H1 (cell line): ENCODE measurements around the gene VWA2. TPM values are rescaled to one million over a fixed set of nuclear protein-coding genes. Genes with fewer than 3 reads are reported as not detected.

Experiments used
- CTCF ChIA-PET: fragments of 300-600 bp; sonication (Branson Sonifier 250); formaldehyde crosslinking; loops from one replicate; lab custom pipeline; 2021; ENCODE audit not compliant: partially characterized antibody; lab: Charles Lee
- POLR2A ChIA-PET: fragments of 300-600 bp; sonication (Branson Sonifier 250); formaldehyde crosslinking; loops from one replicate; lab custom pipeline; 2021; ENCODE audit warnings: inconsistent platforms; ENCODE audit not compliant: partially characterized antibody; lab: Charles Lee
- DNase-seq, 2 experiments: peaks; one replicate each; pipeline versions ENCODE4 v3.0.0 to v3.0.0-alpha.2; 2010 to 2022; ENCODE audit warnings: low spot score in 2 of 2, low read depth in 1 of 2, mixed read lengths in 1 of 2
- FAIRE-seq: peaks from 2 replicates; lab custom pipeline; 2011; peaks lifted over from hg19 to GRCh38; lab: Jason Lieb, UNC
- H2AFZ ChIP-seq: 2 replicates; pipeline ENCODE4 v1.8.1; 2012; ENCODE audit warnings: low read length, inconsistent platforms
- H2AK5ac ChIP-seq: 2 replicates; pipeline ENCODE4 v1.6.1; 2013; ENCODE audit warnings: low read depth, low read length
- H2BK120ac ChIP-seq: replicated peaks from 2 replicates; pipeline ENCODE3; 2013; ENCODE audit warnings: low read depth, low read length, inconsistent platforms
- H2BK12ac ChIP-seq: 2 replicates; pipeline ENCODE4 v1.6.1; 2013; ENCODE audit warnings: low read depth, low read length
- H2BK15ac ChIP-seq: 2 replicates; pipeline ENCODE4 v1.6.1; 2013; ENCODE audit warnings: low read length
- H2BK20ac ChIP-seq: 2 replicates; pipeline ENCODE4 v1.6.1; 2013; ENCODE audit warnings: low read length
- H2BK5ac ChIP-seq: 2 replicates; pipeline ENCODE4 v1.6.1; 2013; ENCODE audit warnings: low read depth, low read length
- H3K14ac ChIP-seq: 2 replicates; pipeline ENCODE4 v1.6.1; 2013; ENCODE audit warnings: inconsistent platforms; ENCODE audit not compliant: insufficient read length
- H3K18ac ChIP-seq: 2 replicates; pipeline ENCODE4 v1.6.1; 2013; ENCODE audit warnings: low read length; ENCODE audit errors: extremely low read depth
- H3K23ac ChIP-seq: 2 replicates; pipeline ENCODE4 v1.6.1; 2013; ENCODE audit warnings: inconsistent platforms; ENCODE audit not compliant: insufficient read length
- H3K23me2 ChIP-seq: 2 replicates; pipeline ENCODE4 v1.6.1; 2013; ENCODE audit warnings: low read depth, low read length
- H3K27ac ChIP-seq: 2 replicates; pipeline ENCODE4 v1.6.1; 2011; ENCODE audit warnings: low read depth, low read length, inconsistent platforms
- H3K27me3 ChIP-seq, 4 experiments: replicated peaks in 1 of 4; 1 replicate in 1 of 4; 2 replicates in 3 of 4; pipeline versions ENCODE4 v1.6.1 to v1.8.1; 2011 to 2013; ENCODE audit warnings: low read length in 3 of 4, mild to moderate bottlenecking in 3 of 4, inconsistent platforms in 2 of 4, mixed read lengths in 2 of 4, moderate library complexity in 1 of 4; ENCODE audit not compliant: control insufficient read depth in 3 of 4, insufficient read depth in 3 of 4; ENCODE audit errors: extremely low read depth in 1 of 4
- H3K36me3 ChIP-seq, 4 experiments: 2 replicates each; pipeline versions ENCODE4 v1.6.1 to v1.8.1; 2011 to 2013; ENCODE audit warnings: mild to moderate bottlenecking in 4 of 4, low read length in 3 of 4, moderate library complexity in 2 of 4, control low read depth in 1 of 4, inconsistent platforms in 1 of 4; ENCODE audit not compliant: insufficient read depth in 4 of 4, control insufficient read depth in 2 of 4
- H3K4ac ChIP-seq: replicated peaks from 2 replicates; pipeline ENCODE3; 2013; ENCODE audit warnings: low read length, low read depth, mixed read lengths, inconsistent platforms; ENCODE audit not compliant: insufficient read length
- H3K4me1 ChIP-seq, 4 experiments: replicated peaks in 1 of 4; 1 replicate in 1 of 4; 2 replicates in 3 of 4; pipeline versions ENCODE4 v1.6.1 to v1.8.1; 2011 to 2013; ENCODE audit warnings: low read length in 3 of 4, inconsistent platforms in 2 of 4, mixed read lengths in 1 of 4; ENCODE audit not compliant: insufficient read depth in 4 of 4, control insufficient read depth in 3 of 4
- H3K4me2 ChIP-seq, 2 experiments: 2 replicates each; pipeline versions ENCODE4 v1.6.1 to v1.8.1; 2011 to 2013; ENCODE audit warnings: low read depth in 2 of 2, low read length in 2 of 2, control low read depth in 1 of 2, inconsistent platforms in 1 of 2, mild to moderate bottlenecking in 1 of 2; ENCODE audit not compliant: insufficient read depth in 1 of 2
- H3K4me3 ChIP-seq, 4 experiments: fragments of 200-600, 300-600 bp in 1 of 4; sonication (generic), shearing (Covaris generic), sonication (Bioruptor Twin) in 1 of 4; 2 replicates each; pipeline versions ENCODE4 v1.5.1 to v1.8.1; 2011 to 2016; ENCODE audit warnings: low read length in 4 of 4, low read depth in 3 of 4, control low read depth in 2 of 4, inconsistent platforms in 2 of 4, mild to moderate bottlenecking in 2 of 4, mixed read lengths in 1 of 4, moderate library complexity in 1 of 4; ENCODE audit not compliant: insufficient read depth in 2 of 4; ENCODE audit errors: extremely low read depth in 1 of 4
- H3K56ac ChIP-seq: replicated peaks from 2 replicates; pipeline ENCODE3; 2013; ENCODE audit warnings: low read depth, mild to moderate bottlenecking, mixed read lengths, low read length, inconsistent platforms; ENCODE audit not compliant: insufficient read length
- H3K79me1 ChIP-seq: 2 replicates; pipeline ENCODE4 v1.6.1; 2013; ENCODE audit warnings: low read depth, low read length, control low read depth
- H3K79me2 ChIP-seq, 2 experiments: 2 replicates each; pipeline versions ENCODE4 v1.6.1 to v1.8.1; 2012 to 2013; ENCODE audit warnings: low read length in 2 of 2, mild to moderate bottlenecking in 2 of 2, inconsistent platforms in 1 of 2; ENCODE audit not compliant: insufficient read depth in 2 of 2, control insufficient read depth in 1 of 2
- H3K9ac ChIP-seq, 4 experiments: replicated peaks in 1 of 4; 1 replicate in 1 of 4; 2 replicates in 3 of 4; pipeline versions ENCODE4 v1.6.1 to v1.8.1; 2011 to 2013; ENCODE audit warnings: low read depth in 3 of 4, low read length in 3 of 4, control low read depth in 2 of 4, mild to moderate bottlenecking in 2 of 4, moderate library complexity in 2 of 4, inconsistent platforms in 1 of 4; ENCODE audit errors: extremely low read depth in 1 of 4
- H3K9me3 ChIP-seq, 2 experiments: 2 replicates each; pipeline versions ENCODE4 v1.6.1 to v1.8.1; 2012 to 2013; ENCODE audit warnings: mild to moderate bottlenecking in 2 of 2, moderate library complexity in 2 of 2, control low read depth in 1 of 2, inconsistent platforms in 1 of 2, low read depth in 1 of 2, low read length in 1 of 2, mixed read lengths in 1 of 2; ENCODE audit not compliant: insufficient read depth in 2 of 2
- H4K20me1 ChIP-seq, 2 experiments: replicated peaks in 1 of 2; 2 replicates each; pipeline versions ENCODE3 to v1.8.1; 2011 to 2013; ENCODE audit warnings: inconsistent platforms in 2 of 2, low read length in 2 of 2, mild to moderate bottlenecking in 1 of 2; ENCODE audit not compliant: insufficient read depth in 2 of 2, control insufficient read depth in 1 of 2
- H4K5ac ChIP-seq: 2 replicates; pipeline ENCODE4 v1.6.1; 2013; ENCODE audit warnings: low read length, low read depth, mixed read lengths, inconsistent platforms; ENCODE audit not compliant: insufficient read length
- H4K8ac ChIP-seq: 2 replicates; pipeline ENCODE4 v1.8.0; 2013; ENCODE audit warnings: mild to moderate bottlenecking, moderate library complexity, low read length, inconsistent platforms; ENCODE audit not compliant: insufficient read depth; ENCODE audit errors: extremely low read depth
- H4K91ac ChIP-seq: replicated peaks from 2 replicates; pipeline ENCODE3; 2013; ENCODE audit warnings: low read length, mixed read lengths, inconsistent platforms; ENCODE audit not compliant: insufficient read length
- BACH1 ChIP-seq: IDR thresholded peaks from 2 replicates; pipeline ENCODE4 v1.6.1; 2012; ENCODE audit warnings: low read length, improper control_type of control experiment
- BRCA1 ChIP-seq: IDR thresholded peaks from 2 replicates; pipeline ENCODE4 v1.6.1; 2012; ENCODE audit warnings: low read depth, low read length, improper control_type of control experiment
- CEBPB ChIP-seq: IDR thresholded peaks from 2 replicates; pipeline ENCODE4 v1.6.1; 2012; ENCODE audit warnings: low read depth, low read length
- FOSL1 ChIP-seq: IDR thresholded peaks from 2 replicates; pipeline ENCODE4 v1.6.1; 2011; ENCODE audit warnings: mild to moderate bottlenecking, low read depth, low read length, moderate library complexity; ENCODE audit not compliant: insufficient read depth
- MAFK ChIP-seq: IDR thresholded peaks from 2 replicates; pipeline ENCODE4 v1.6.1; 2012; ENCODE audit warnings: low read depth, mild to moderate bottlenecking, improper control_type of control experiment, low read length
- NRF1 ChIP-seq: IDR thresholded peaks from 2 replicates; pipeline ENCODE4 v1.6.1; 2011; ENCODE audit warnings: mild to moderate bottlenecking, low read depth, low read length, improper control_type of control experiment
- RNF2 ChIP-seq: fragments of 200-900, 300-1000 bp; sonication (generic); IDR thresholded peaks from 2 replicates; pipeline ENCODE4 v1.7.1; 2016; ENCODE audit warnings: borderline replicate concordance, low read depth, mild to moderate bottlenecking, antibody characterized with exemption, low read length; ENCODE audit not compliant: poor library complexity, severe bottlenecking; ENCODE audit errors: missing control alignments
- SUZ12 ChIP-seq: fragments of 200-600 bp; sonication (generic); IDR thresholded peaks from 2 replicates; pipeline ENCODE4 v1.6.1; 2012; ENCODE audit warnings: mild to moderate bottlenecking, inconsistent platforms, low read length, moderate library complexity, mixed read lengths
- TEAD4 ChIP-seq: IDR thresholded peaks from 2 replicates; pipeline ENCODE4 v1.6.1; 2012; ENCODE audit warnings: low read depth, low read length, inconsistent platforms, mixed read lengths
- WGBS, 2 experiments: shearing (Covaris generic) in 1 of 2; methylation state at CpG; one replicate each; pipeline versions ENCODE4 v1.1.6 to v1.1.7; 2013 to 2015; ENCODE audit warnings: low lambda C conversion rate in 2 of 2, mixed read lengths in 2 of 2, inconsistent platforms in 1 of 2, low coverage in 1 of 2, missing lambda C conversion rate in 1 of 2; ENCODE audit not compliant: insufficient replicate concordance in 2 of 2, insufficient coverage in 1 of 2, insufficient read length in 1 of 2; ENCODE audit errors: extremely low coverage in 1 of 2, missing lambda C conversion rate in 1 of 2; 5-methylcytosine and 5-hydroxymethylcytosine counted together
- polyA plus RNA-seq, 7 experiments: library from polyadenylated mRNA; depleted of rRNA in 3 of 7; stranded (reverse) in 5 of 7; unstranded in 2 of 7; fragments of >200 nt in 5 of 7; fragments of 200-250 nt in 2 of 7; gene quantifications; 1 replicate in 5 of 7; 2 replicates in 1 of 7; 4 replicates in 1 of 7; pipeline versions ENCODE4 v1.2.1 to v1.2.3, GENCODE V29; 2011 to 2013; ENCODE audit warnings: missing spikeins in 2 of 7, mixed read lengths in 2 of 7
- total RNA-seq: library from RNA; stranded (reverse); fragmentation: NEBNext Ultra II Directional; extraction: Animal tissue kit (Norgen Biotek cat#: 25700); gene quantifications from 2 replicates; pipeline ENCODE4 v1.2.1, GENCODE V29; 2021
- TF ChIP-seq, protein P1 (sequence below), 3 experiments: IDR thresholded peaks; 1 replicate in 2 of 3; 2 replicates in 1 of 3; pipeline versions ENCODE4 v1.5.1 to v1.6.1; 2011; ENCODE audit warnings: low read length in 3 of 3, mild to moderate bottlenecking in 3 of 3, inconsistent platforms in 2 of 3, low read depth in 1 of 3, moderate library complexity in 1 of 3; ENCODE audit not compliant: insufficient read depth in 1 of 3; ENCODE audit errors: control extremely low read depth in 1 of 3
- TF ChIP-seq, protein P2 (sequence below): IDR thresholded peaks from 2 replicates; pipeline ENCODE4 v1.6.1; 2011; ENCODE audit warnings: low read length, improper control_type of control experiment

The VWA2 gene
- total and polyA plus RNA-seq, 2 of the 8 experiments (the other 6 are each of a cell fraction or from before 2014, with no cell fraction given) = 2.8 to 2.9 TPM

DNA sequence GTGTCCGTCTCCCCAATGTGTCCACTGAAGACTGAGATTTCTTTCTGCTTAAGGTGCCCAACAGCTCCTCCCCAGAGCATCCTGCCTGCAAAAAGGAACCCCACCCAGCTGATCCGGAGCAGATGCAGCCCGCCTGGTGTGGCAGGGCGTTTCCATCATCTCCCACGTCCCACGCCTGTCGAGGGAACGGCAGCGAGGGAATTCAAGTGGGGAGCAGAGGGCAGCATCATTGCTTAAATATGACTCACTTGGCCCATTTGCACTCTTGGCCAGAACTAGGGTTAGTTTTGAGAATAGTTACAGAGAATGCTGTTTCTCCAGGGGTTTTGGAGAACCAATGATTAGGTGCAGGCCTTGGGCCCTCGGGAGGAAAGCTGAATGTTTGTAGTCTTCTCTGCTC lies 20.8 kb downstream of the VWA2 start:
- Histone ChIP-seq H2BK20ac (no peak overlapping the region), H3K27ac (no peak overlapping the region), H3K4ac (no peak overlapping the region), H4K20me1 (no peaks in the 10 kb centered on the region), H2BK15ac (no peak overlapping the region), H4K5ac (no peak overlapping the region), H2BK5ac (no peak overlapping the region), H3K23me2 (no peaks in the 10 kb centered on the region), H3K4me2 (no peak overlapping the region), H3K36me3 (no peaks in the 10 kb centered on the region), H3K4me3 (no peak overlapping the region), H3K23ac (no peak overlapping the region), H2AFZ (no peak overlapping the region), H3K9ac (no peak overlapping the region), H3K14ac (no peak overlapping the region), H3K79me2 (no peaks in the 10 kb centered on the region), H2AK5ac (no peak overlapping the region), H3K9me3 (no peaks in the 10 kb centered on the region), H4K8ac (no peak overlapping the region), H2BK120ac (no peak overlapping the region), H4K91ac (no peak overlapping the region), H3K56ac (no peak overlapping the region), H3K18ac (no peak overlapping the region), H3K4me1 (no peaks in the 10 kb centered on the region), H3K27me3 (no peaks in the 10 kb centered on the region), H3K79me1 (no peaks in the 10 kb centered on the region; the same call in 1 of the 2 replicates), H2BK12ac (no peak overlapping the region)
- FAIRE-seq (no peak), DNase-seq (no peak)
- 97% methylated on average over 10 of the region's 10 CpGs; no CpG with 5 or more reads in 1 of the 2 experiments for WGBS, 2 experiments
- ChIA-PET CTCF (interaction anchor here (1.0 to 1.9 kb wide), 3 partner anchors 10 to 461 kb away, joined by 3 to 7 read pairs (median 4); no protein-coding TSS in a partner anchor), POLR2A (no interaction called here)
- TF ChIP-seq MAFK (no peak), RNF2 (no peak), SUZ12 (no peak), FOSL1 (no peak), NRF1 (no peak), CEBPB (no peak), TEAD4 (no peak), BRCA1 (no peak), BACH1 (no peak)
- TF ChIP-seq, protein P1, sequence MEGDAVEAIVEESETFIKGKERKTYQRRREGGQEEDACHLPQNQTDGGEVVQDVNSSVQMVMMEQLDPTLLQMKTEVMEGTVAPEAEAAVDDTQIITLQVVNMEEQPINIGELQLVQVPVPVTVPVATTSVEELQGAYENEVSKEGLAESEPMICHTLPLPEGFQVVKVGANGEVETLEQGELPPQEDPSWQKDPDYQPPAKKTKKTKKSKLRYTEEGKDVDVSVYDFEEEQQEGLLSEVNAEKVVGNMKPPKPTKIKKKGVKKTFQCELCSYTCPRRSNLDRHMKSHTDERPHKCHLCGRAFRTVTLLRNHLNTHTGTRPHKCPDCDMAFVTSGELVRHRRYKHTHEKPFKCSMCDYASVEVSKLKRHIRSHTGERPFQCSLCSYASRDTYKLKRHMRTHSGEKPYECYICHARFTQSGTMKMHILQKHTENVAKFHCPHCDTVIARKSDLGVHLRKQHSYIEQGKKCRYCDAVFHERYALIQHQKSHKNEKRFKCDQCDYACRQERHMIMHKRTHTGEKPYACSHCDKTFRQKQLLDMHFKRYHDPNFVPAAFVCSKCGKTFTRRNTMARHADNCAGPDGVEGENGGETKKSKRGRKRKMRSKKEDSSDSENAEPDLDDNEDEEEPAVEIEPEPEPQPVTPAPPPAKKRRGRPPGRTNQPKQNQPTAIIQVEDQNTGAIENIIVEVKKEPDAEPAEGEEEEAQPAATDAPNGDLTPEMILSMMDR (IDR thresholded peaks at IDR 0.05; ENCODE audit: control extremely low read depth in 1 of 3, insufficient read depth in 1 of 3, low read depth in 1 of 3, low read length in 3 of 3) = no peak
- TF ChIP-seq, protein P2, sequence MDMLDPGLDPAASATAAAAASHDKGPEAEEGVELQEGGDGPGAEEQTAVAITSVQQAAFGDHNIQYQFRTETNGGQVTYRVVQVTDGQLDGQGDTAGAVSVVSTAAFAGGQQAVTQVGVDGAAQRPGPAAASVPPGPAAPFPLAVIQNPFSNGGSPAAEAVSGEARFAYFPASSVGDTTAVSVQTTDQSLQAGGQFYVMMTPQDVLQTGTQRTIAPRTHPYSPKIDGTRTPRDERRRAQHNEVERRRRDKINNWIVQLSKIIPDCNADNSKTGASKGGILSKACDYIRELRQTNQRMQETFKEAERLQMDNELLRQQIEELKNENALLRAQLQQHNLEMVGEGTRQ = no peak
